Psoas muscle (tissue), 8 donors: ENCODE results near the gene GNAT1. TPM values are rescaled to one million over a fixed set of nuclear protein-coding genes. Genes with fewer than 3 reads are reported as not detected.
A peak's percentile ranks its signal among the peaks of the same experiment; 100 is the strongest.

Source experiments
- ATAC-seq, 4 donors: fragments of 200-7000 bp; cut with Tn5 transposase; one replicate each; pipeline ENCODE4 v1.9.1; 2020; ENCODE audit warnings: moderate library complexity in 3 of 4, mild to moderate bottlenecking in 2 of 4
- DNase-seq, 2 donors: peaks; one replicate each; pipeline ENCODE4 v3.0.0-alpha.2; 2020
- H3K27ac ChIP-seq: fragments of 200-600 bp; one replicate; pipeline ENCODE4 v1.8.0; 2022
- H3K27me3 ChIP-seq, 3 donors: fragments of 200-600 bp in 1 of 3; one replicate each; pipeline versions ENCODE4 v1.6.1 to v1.8.0; 2013 to 2022; ENCODE audit warnings: low read length in 2 of 3, mild to moderate bottlenecking in 2 of 3, moderate library complexity in 1 of 3; ENCODE audit not compliant: insufficient read depth in 3 of 3
- H3K36me3 ChIP-seq, 2 donors: fragments of 200-600 bp in 1 of 2; one replicate each; pipeline versions ENCODE4 v1.6.1 to v1.8.0; 2013 to 2022; ENCODE audit warnings: low read depth in 1 of 2, mild to moderate bottlenecking in 1 of 2, moderate library complexity in 1 of 2; ENCODE audit not compliant: insufficient read depth in 1 of 2
- H3K4me1 ChIP-seq: fragments of 200-600 bp; one replicate; pipeline ENCODE4 v1.8.0; 2022
- H3K4me3 ChIP-seq: fragments of 200-600 bp; one replicate; pipeline ENCODE4 v1.8.0; 2022; ENCODE audit warnings: mild to moderate bottlenecking
- H3K9me3 ChIP-seq: fragments of 200-600 bp; one replicate; pipeline ENCODE4 v1.8.0; 2022
- CTCF ChIP-seq: fragments of 200-600 bp; IDR thresholded peaks from one replicate; pipeline ENCODE4 v1.8.0; 2022; ENCODE audit warnings: antibody characterized with exemption
- WGBS, 3 donors: extraction: QIAGEN DNeasy Blood & Tissue Kit; methylation state at CpG; one replicate each; pipeline versions ENCODE4 v1.1.6 to v1.1.7; 2013; 5-methylcytosine and 5-hydroxymethylcytosine counted together
- intact Hi-C, 2 donors: fragments of 100-400 bp; cut with DNase I; formaldehyde crosslinking; loops; one replicate each; pipeline versions ENCODE4 v1.11.0 to v1.14.2; 2022
- polyA plus RNA-seq, 3 donors: library from polyadenylated mRNA; stranded (reverse); fragments of 200-250 nt; gene quantifications; one replicate each; pipeline ENCODE4 v1.2.3, GENCODE V29; 2013
- total RNA-seq, 4 donors: library from RNA; stranded (reverse); fragmentation: NEBNext Ultra II Directional in 2 of 4; extraction: Animal tissue kit (Norgen Biotek cat#: 25700) in 2 of 4; gene quantifications; one replicate each; pipeline versions ENCODE4 v1.2.1 to v1.2.4, GENCODE V29; 2021 to 2023
- donor health status: healthy with polysubstance abuse.
- donor health status: DM: no; HTN: no; CAD: no; lungs with moderate emphysema.
- donor health status: Bipolar disorder and iron deficiency.
- donor health status: healthy.
- donor health status: DM: yes; HTN: yes; CAD: no.
- donor health status: DM: no; HTN: no; CAD: no.
- donor health status: DM: no; HTN: no; CAD: no.
- donor health status: DM: yes; HTN: yes; CAD: no.

GNAT1 gene
- total and polyA plus RNA-seq, 7 donors, result not detected

GRCh38 chr3:50153782-50154475 lies 37.5 kb upstream of the GNAT1 start:
- ATAC-seq (no peak), DNase-seq (no peak)
- 53 to 65% (median 59%) methylated on average over 9 of the region's 9 CpGs for WGBS, 3 donors
- Histone ChIP-seq H3K4me3 (peak overlapping the region; percentile 79), H3K9me3 (no peaks in the 10 kb centered on the region), H3K36me3 (no peaks in the 10 kb centered on the region), H3K4me1 (peaks cover 13% of the 10 kb centered on the region), H3K27me3 (no peaks in the 10 kb centered on the region), H3K27ac (no peak overlapping the region)
- intact Hi-C loops, result loop anchor here in 1 of 2 donors (2.0 kb wide), 1 partner anchor 35 kb away; no protein-coding TSS in a partner anchor
- TF ChIP-seq CTCF, result no peak

- H3K4me1 ChIP-seq, result peaks cover 13% of the 10 kb centered on the region
- peak; percentile 26 for TF ChIP-seq CTCF
- 2 to 7% (median 4%) methylated on average over 29 to 34 of the region's 34 CpGs for WGBS, 3 donors
- peak overlapping the region; percentile 79 for H3K4me3 ChIP-seq
- peak overlapping the region; percentile 70 for H3K27ac ChIP-seq
- no peaks in the 10 kb centered on the region for H3K9me3 ChIP-seq
- H3K27me3 ChIP-seq, result no peaks in the 10 kb centered on the region
- H3K36me3 ChIP-seq, result no peaks in the 10 kb centered on the region
- intact Hi-C loops, result loop anchor here in 1 of 2 donors (2.0 kb wide), 1 partner anchor 34 kb away; no protein-coding TSS in a partner anchor
- no peak for DNase-seq
- peak; percentile 33 to 63 (median 45) for ATAC-seq
Measured at GRCh38 chr3:50154476-50154839, 37.0 kb upstream of the GNAT1 start.

- Histone ChIP-seq H3K4me1 (peaks cover 13% of the 10 kb centered on the region), H3K27ac (peak within 1 kb of the TSS; percentile 70), H3K9me3 (no peaks in the 10 kb centered on the region), H3K36me3 (peaks cover 0 to 3% of the 10 kb centered on the region in 2 donors), H3K4me3 (peak within 1 kb of the TSS; percentile 79), H3K27me3 (no peaks in the 10 kb centered on the region)
- peak; percentile 85 to 93 (median 91) for ATAC-seq
- intact Hi-C loops, result loop anchor here in 1 of 2 donors (2.0 kb wide), 1 partner anchor 34 kb away; no protein-coding TSS in a partner anchor
- WGBS, 3 donors, result 0 to 2% (median 1%) methylated on average over 30 to 98 of the region's 98 CpGs
- TF ChIP-seq CTCF, result peak; percentile 14
- DNase-seq, result peak; percentile 72 to 84
Measured at GRCh38 chr3:50154840-50155490, 36.4 kb upstream of the GNAT1 start, which contains the start of gene SEMA3F. Gene SEMA3F, plus strand, starts transcription at chr3:50155324. Its CDS starts 4,299 bp downstream, at chr3:50159623.

- Histone ChIP-seq H3K27ac (peak overlapping the region; percentile 70), H3K4me1 (peaks cover 13% of the 10 kb centered on the region), H3K36me3 (peaks cover 0 to 8% of the 10 kb centered on the region in 2 donors), H3K4me3 (peak overlapping the region; percentile 79), H3K27me3 (no peaks in the 10 kb centered on the region), H3K9me3 (no peaks in the 10 kb centered on the region)
- intact Hi-C loops, result loop anchor here in 1 of 2 donors (2.0 kb wide), 1 partner anchor 33 kb away; no protein-coding TSS in a partner anchor
- no peak for TF ChIP-seq CTCF
- 3 to 7% (median 4%) methylated on average over 30 to 37 of the region's 37 CpGs for WGBS, 3 donors
- DNase-seq, result no peak
- peak in 1 of 4 donors; percentile 15 for ATAC-seq
Measured at GRCh38 chr3:50155491-50155878, 35.9 kb upstream of the GNAT1 start.
